Trophoblast cell (in vitro differentiated cells and primary cell): Measurements from ENCODE around the gene RNF126.

ENCODE experiments used
- DNase-seq, 2 donors: peaks; one replicate each; pipeline ENCODE4 v3.0.0-alpha.2; 2016
- H2AFZ ChIP-seq: 2 replicates; pipeline ENCODE4 v1.6.1; 2013; ENCODE audit warnings: low read length, moderate library complexity, mild to moderate bottlenecking; ENCODE audit not compliant: insufficient read depth, poor library complexity
- H2AK5ac ChIP-seq: 2 replicates; pipeline ENCODE4 v1.6.1; 2013; ENCODE audit warnings: mild to moderate bottlenecking, low read length
- H2BK120ac ChIP-seq: 2 replicates; pipeline ENCODE4 v1.6.1; 2013; ENCODE audit warnings: low read length, mild to moderate bottlenecking, moderate library complexity; ENCODE audit not compliant: insufficient read depth, poor library complexity
- H2BK12ac ChIP-seq: 2 replicates; pipeline ENCODE4 v1.6.1; 2013; ENCODE audit warnings: mild to moderate bottlenecking, low read length, moderate library complexity
- H2BK5ac ChIP-seq: 2 replicates; pipeline ENCODE4 v1.6.1; 2013; ENCODE audit warnings: low read length, low read depth, moderate library complexity, mild to moderate bottlenecking; ENCODE audit not compliant: poor library complexity
- H3K14ac ChIP-seq: 2 replicates; pipeline ENCODE4 v1.6.1; 2013; ENCODE audit warnings: mild to moderate bottlenecking, low read length
- H3K18ac ChIP-seq: 2 replicates; pipeline ENCODE4 v1.6.1; 2013; ENCODE audit warnings: mild to moderate bottlenecking, low read length
- H3K23ac ChIP-seq: 2 replicates; pipeline ENCODE4 v1.6.1; 2013; ENCODE audit warnings: low read length
- H3K27ac ChIP-seq: 2 replicates; pipeline ENCODE4 v1.5.1; 2013; ENCODE audit warnings: low read depth, mild to moderate bottlenecking, inconsistent platforms, low read length, moderate library complexity
- H3K27me3 ChIP-seq: 2 replicates; pipeline ENCODE4 v1.6.1; 2013; ENCODE audit warnings: inconsistent platforms, mild to moderate bottlenecking, low read length, moderate library complexity; ENCODE audit not compliant: insufficient read depth
- H3K36me3 ChIP-seq, 2 experiments: 1 replicate in 1 of 2; 2 replicates in 1 of 2; pipeline ENCODE4 v1.6.1; 2013; ENCODE audit warnings: low read length in 2 of 2, mild to moderate bottlenecking in 2 of 2, moderate library complexity in 1 of 2; ENCODE audit not compliant: insufficient read depth in 2 of 2, control insufficient read depth in 1 of 2
- H3K4ac ChIP-seq: 2 replicates; pipeline ENCODE4 v1.6.1; 2013; ENCODE audit warnings: low read depth, mild to moderate bottlenecking, low read length, moderate library complexity
- H3K4me1 ChIP-seq, 2 experiments: 1 replicate in 1 of 2; 2 replicates in 1 of 2; pipeline ENCODE4 v1.6.1; 2013; ENCODE audit warnings: low read length in 2 of 2, mild to moderate bottlenecking in 2 of 2, moderate library complexity in 1 of 2; ENCODE audit not compliant: insufficient read depth in 2 of 2, control insufficient read depth in 1 of 2
- H3K4me2 ChIP-seq: 2 replicates; pipeline ENCODE4 v1.6.1; 2013; ENCODE audit warnings: inconsistent platforms, mild to moderate bottlenecking, low read length, moderate library complexity
- H3K4me3 ChIP-seq: 2 replicates; pipeline ENCODE4 v1.5.1; 2013; ENCODE audit warnings: mild to moderate bottlenecking, low read depth, low read length, inconsistent platforms
- H3K79me1 ChIP-seq: one replicate; pipeline ENCODE4 v1.6.1; 2013; ENCODE audit warnings: low read length
- H3K79me2 ChIP-seq: 2 replicates; pipeline ENCODE4 v1.6.1; 2013; ENCODE audit warnings: low read length, mild to moderate bottlenecking; ENCODE audit not compliant: control insufficient read depth, insufficient read depth, poor library complexity
- H3K9ac ChIP-seq: 2 replicates; pipeline ENCODE4 v1.6.1; 2013; ENCODE audit warnings: mild to moderate bottlenecking, low read length
- H3K9me3 ChIP-seq: 2 replicates; pipeline ENCODE4 v1.6.1; 2013; ENCODE audit warnings: low read depth, mild to moderate bottlenecking, control low read depth, inconsistent platforms, low read length; ENCODE audit not compliant: insufficient read depth
- H4K12ac ChIP-seq: 2 replicates; pipeline ENCODE4 v1.6.1; 2013; ENCODE audit warnings: low read depth, mild to moderate bottlenecking, low read length, moderate library complexity
- H4K8ac ChIP-seq: 2 replicates; pipeline ENCODE4 v1.6.1; 2013; ENCODE audit warnings: low read depth, mild to moderate bottlenecking, low read length, moderate library complexity
- H4K91ac ChIP-seq: one replicate; pipeline ENCODE4 v1.6.1; 2013; ENCODE audit warnings: low read depth, mild to moderate bottlenecking, low read length, moderate library complexity
- WGBS: extraction: QIAGEN DNeasy Blood & Tissue Kit; methylation state at CpG from one replicate; pipeline ENCODE4 v1.1.7; 2013; ENCODE audit warnings: missing lambda C conversion rate; ENCODE audit not compliant: insufficient read length, insufficient coverage; ENCODE audit errors: extremely low coverage; 5-methylcytosine and 5-hydroxymethylcytosine counted together

RNF126 gene

DNA sequence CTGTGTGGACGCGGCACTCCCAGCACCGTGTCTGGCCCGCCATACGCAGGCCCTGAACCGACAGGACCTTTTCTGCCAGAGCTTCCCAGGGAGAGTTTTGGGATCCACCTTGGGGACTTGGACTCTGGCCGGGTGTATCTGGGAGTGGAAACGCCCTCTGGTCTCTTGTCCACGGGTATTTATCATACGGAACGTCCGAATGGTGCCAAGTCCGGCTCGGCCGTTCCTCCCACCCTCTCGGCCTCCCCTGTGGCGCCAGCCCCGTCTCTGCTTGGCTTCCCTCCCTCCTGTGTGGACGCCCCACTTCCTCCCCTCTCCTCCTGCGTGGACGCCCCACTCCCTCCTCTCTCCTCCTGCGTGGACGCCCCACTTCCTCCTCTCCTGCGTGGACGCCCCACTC, 61.2 kb downstream of the RNF126 start:
- no peak overlapping the region for H4K8ac ChIP-seq
- H2BK5ac ChIP-seq: no peak overlapping the region
- H3K4me2 ChIP-seq: no peak overlapping the region
- no peak overlapping the region for H2BK12ac ChIP-seq
- no peak overlapping the region for H3K9ac ChIP-seq
- no peak overlapping the region for H3K14ac ChIP-seq
- H3K79me2 ChIP-seq: no peaks in the 10 kb centered on the region
- no peak overlapping the region for H3K18ac ChIP-seq
- no peaks in the 10 kb centered on the region for H3K79me1 ChIP-seq
- no CpG with 5 or more reads among the region's 25 CpGs for WGBS
- no peak overlapping the region for H2AFZ ChIP-seq
- H3K27ac ChIP-seq: no peak overlapping the region
- H3K23ac ChIP-seq: no peak overlapping the region
- H3K9me3 ChIP-seq: peaks cover 10% of the 10 kb centered on the region
- no peak overlapping the region for H4K91ac ChIP-seq
- H2BK120ac ChIP-seq: no peak overlapping the region
- H4K12ac ChIP-seq: no peak overlapping the region
- no peak overlapping the region for H3K4ac ChIP-seq
- DNase-seq: no peak
- no peaks in the 10 kb centered on the region for H3K36me3 ChIP-seq
- no peak overlapping the region for H3K4me3 ChIP-seq
- no peaks in the 10 kb centered on the region for H3K27me3 ChIP-seq
- no peak overlapping the region for H2AK5ac ChIP-seq
- no peaks in the 10 kb centered on the region for H3K4me1 ChIP-seq

DNA sequence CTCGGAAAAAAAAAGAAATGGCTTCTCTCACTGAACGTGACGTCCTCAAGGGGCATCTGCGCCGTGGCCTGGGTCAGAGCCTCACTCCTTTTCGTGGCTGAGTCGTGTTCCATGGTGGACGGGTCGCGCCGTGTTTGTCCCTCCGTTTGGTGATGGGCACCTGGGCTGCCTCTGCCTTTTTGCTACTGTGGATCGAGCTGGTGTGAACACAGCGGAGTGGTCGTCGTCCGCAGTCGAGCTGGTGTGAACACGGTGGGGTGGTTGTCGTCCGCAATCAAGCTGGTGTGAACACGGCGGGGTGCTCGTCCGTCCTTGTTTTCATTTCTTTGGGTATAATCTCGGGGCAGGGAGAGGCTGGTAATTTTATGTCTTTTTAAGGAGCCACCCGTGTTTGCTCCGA, 61.7 kb downstream of the RNF126 start:
- no peak for DNase-seq
- Histone ChIP-seq H2BK5ac (no peak overlapping the region), H2AK5ac (no peak overlapping the region), H3K79me1 (no peaks in the 10 kb centered on the region), H4K91ac (no peak overlapping the region), H2BK12ac (no peak overlapping the region), H3K27ac (no peak overlapping the region), H3K79me2 (no peaks in the 10 kb centered on the region), H4K12ac (no peak overlapping the region), H3K4me2 (no peak overlapping the region), H2BK120ac (no peak overlapping the region), H3K14ac (no peak overlapping the region), H2AFZ (no peak overlapping the region), H3K9me3 (peaks cover 10% of the 10 kb centered on the region), H3K4ac (no peak overlapping the region), H3K4me3 (no peak overlapping the region), H3K18ac (no peak overlapping the region), H3K36me3 (no peaks in the 10 kb centered on the region), H3K23ac (no peak overlapping the region), H4K8ac (no peak overlapping the region), H3K27me3 (no peaks in the 10 kb centered on the region), H3K9ac (no peak overlapping the region), H3K4me1 (no peaks in the 10 kb centered on the region)
- WGBS: no CpG with 5 or more reads among the region's 28 CpGs
